Fibroblast of skin of left quadriceps (primary cell): ENCODE measurements around the gene CD300LB.
"Not testable (repeated sequence)": the region's sequence is repeated elsewhere in the genome, so short reads cannot be mapped to it uniquely, and the experiment has no call there.

Source experiments
- DNase-seq, 2 experiments: peaks; one replicate each; pipeline ENCODE4 v3.0.0-alpha.2; 2013; ENCODE audit warnings: low read depth in 2 of 2

Gene CD300LB

DNA sequence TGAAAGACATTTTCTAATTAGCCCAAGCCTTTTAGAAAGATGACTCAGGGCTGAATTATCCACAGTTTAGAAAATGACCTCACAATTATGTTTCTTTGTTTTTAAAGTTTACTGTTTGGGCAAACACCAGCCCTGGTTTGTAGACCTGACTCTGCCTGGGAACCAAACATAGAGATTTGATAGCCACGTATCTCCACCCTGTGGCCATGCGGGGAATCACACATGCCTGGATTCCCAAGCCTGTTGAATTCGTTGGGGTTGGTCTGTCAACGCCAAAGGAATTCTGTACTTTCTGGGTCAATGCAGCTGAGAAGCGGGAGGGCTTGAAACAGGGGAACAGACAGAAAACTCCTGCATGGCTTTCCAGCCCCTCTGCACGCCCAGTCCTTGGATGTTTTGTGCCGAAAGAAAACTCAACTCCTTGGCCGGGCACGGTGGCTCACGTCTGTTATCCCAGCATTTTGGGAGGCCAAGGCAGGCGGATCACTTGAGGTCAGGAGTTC is 37.9 kb downstream of the CD300LB start:
- DNase-seq: peak in 1 of 2 experiments; percentile 7

GRCh38 chr17:74491626-74492025 is 39.6 kb downstream of the CD300LB start:
- DNase-seq: no peak

DNA sequence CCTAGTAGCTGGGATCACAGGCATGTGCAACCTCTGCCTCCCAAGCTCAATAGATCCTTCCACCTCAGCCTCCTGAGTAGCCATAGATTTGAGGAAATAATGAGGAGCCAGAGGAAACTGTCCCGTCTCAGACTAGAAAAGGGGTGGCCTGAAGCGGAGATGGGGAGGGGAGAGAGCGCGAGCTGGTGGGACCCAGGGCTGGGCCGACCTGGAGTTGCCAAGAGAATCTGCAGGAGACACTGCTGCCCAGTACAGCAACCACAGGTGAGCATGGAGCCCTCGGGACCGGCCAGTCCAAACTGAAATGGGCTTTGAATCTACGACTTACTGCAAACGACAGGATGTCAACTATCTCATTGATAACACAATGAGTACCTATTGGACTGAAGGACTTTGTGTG is 40.6 kb downstream of the CD300LB start:
- no peak for DNase-seq

DNA sequence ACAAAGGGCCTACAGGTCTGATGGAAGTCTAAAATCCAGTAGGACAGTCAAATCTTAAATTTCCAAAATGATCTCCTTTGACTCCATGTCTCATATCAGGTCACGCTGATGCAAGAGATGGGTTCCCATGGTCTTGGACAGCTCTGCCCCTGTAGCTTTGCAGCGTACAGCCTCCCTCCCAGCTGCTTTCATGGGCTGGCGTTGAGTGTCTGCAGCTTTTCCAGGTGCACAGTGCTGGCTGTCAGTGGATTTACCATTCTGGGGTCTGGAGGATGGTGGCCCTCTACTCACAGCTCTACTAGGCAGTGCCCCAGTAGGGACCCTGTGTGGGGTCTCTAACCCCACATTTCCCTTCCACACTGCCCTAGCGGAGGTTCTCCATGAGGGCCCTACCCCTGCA is 43.0 kb downstream of the CD300LB start:
- not testable (repeated sequence) for DNase-seq

DNA sequence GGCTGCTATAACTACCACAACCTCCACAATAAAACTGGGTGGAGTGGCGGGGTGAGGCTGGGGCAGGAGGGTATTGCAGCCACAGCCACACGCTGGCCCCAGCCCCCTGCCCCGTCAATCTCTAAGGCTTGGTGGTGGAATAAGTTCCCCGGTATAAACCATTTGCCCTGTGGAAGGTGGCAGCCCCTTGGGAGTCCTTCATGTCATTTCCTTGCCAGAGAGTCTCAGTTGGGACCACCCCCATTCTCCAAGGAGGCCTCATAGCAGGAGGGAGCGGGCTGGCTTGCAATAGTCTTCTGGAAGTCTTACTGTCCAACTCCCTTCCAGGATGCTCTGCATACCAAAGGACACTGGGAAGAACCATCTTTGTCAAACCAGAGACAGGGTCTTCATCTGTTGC is 45.4 kb downstream of the CD300LB start:
- DNase-seq: no peak

- no peak for DNase-seq
Observed at GRCh38 chr17:74485022-74485743, 46.1 kb downstream of the CD300LB start.

- DNase-seq: no peak
Observed at GRCh38 chr17:74484066-74484465, 47.2 kb downstream of the CD300LB start.

GRCh38 chr17:74481621-74482020 is 49.7 kb downstream of the CD300LB start:
- no peak for DNase-seq

DNA sequence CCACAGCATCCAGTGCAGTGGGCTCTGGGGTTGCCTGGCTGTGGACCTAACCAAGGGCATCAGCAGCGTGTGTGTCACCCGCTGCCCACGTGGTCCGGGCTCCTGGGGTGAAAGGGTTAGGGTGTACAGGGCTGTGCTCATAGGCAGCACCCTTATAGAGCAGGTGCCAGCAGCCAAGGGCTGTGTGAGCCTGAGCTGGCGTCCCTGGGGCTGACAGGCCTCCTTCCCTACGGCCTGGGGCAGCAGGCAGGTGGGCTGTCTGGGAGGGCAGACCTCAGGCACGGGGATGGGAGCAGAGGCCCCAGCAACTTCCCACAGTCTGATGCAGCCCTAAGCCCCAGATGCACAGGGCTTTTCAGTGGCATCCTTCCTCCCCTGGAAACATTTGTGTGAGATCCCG is 51.0 kb downstream of the CD300LB start:
- DNase-seq: no peak

DNA sequence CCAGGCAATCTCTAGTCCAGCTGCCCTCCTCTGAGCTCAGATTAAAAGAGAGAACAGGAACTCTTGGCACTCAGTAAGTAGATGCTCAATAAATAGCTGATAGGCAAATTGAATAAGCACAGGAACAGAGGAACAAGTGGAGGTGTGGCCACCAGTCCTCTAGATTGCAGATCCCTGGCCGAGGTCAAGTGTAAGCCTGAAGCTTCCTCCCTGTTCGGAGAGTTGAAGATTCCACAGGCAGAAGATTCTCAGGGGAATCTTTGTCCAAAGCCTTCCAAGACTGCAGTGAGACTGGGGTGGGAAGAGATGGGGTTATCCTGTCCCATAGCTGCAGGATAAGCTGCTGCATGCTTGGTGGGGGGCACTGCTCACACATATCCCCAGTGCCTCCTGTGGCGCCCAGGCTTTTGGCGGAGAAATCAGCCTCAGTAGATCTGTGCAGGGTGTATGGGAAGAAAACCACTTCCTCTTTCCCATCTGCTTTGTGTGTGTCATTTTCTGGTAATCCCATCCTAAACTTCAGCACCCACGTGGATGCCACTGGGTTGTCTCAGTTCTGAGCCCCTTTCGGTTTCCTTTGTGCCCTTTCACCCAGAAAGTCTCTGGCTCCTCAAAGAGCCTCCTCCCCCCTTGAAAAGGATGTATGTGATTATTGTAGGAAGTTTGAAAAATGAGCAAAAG is 52.7 kb downstream of the CD300LB start:
- no peak for DNase-seq

DNA sequence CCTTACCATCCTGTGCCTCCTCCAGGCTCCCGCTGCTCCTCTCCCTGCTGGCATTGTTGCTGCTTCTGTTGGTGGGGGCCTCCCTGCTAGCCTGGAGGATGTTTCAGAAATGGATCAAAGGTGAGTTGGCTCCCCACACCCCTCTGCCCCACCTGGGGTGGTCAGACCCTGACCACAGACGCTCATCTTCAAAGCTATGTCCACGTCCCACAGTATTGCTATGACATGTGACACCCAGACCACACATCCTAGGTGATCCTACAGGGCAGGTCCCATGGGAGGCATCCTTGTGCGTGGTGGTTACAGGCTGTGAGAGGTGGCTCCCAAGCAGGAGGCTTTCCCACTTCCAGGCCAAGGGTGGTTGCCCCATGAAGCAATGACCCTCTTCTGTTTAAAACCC is 53.9 kb downstream of the CD300LB start:
- no peak for DNase-seq

DNA sequence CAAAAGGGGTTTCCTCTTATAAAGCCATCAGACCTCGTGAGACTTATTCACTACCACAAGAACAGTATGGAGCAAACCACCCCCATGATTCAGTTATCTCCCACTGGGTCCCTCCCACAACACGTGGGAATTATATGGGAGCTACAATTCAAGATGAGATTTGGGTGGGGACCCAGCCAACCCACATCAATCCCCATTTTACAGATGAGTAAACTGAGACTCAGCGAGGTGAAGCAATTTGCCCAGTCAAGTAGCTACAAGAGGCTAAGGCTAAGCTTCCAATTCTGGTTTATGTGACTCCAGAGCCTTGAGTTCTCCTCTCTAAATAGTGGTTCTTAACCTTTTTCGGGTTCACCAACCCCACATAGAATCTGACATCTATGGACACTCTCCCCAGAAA is 56.1 kb downstream of the CD300LB start:
- DNase-seq: no peak

- DNase-seq: no peak
Observed at GRCh38 chr17:74474043-74474792, 57.1 kb downstream of the CD300LB start.

GRCh38 chr17:74473294-74473693 is 58.0 kb downstream of the CD300LB start:
- no peak for DNase-seq

- DNase-seq: no peak
Observed at GRCh38 chr17:74472890-74473289, 58.4 kb downstream of the CD300LB start.

- no peak for DNase-seq
Observed at GRCh38 chr17:74471341-74471740, 59.9 kb downstream of the CD300LB start.
